Peyer's patch (tissue), 4 donors: ENCODE results near the gene PPP1R12B.

Experiments used
- CTCF ChIP-seq, 6 experiments: fragments of 450-650 bp in 4 of 6; fragments of 200-600 bp in 2 of 6; sonication (generic) in 1 of 6; IDR thresholded peaks; one replicate each; pipeline ENCODE4 v1.5.1; 2017 to 2019; ENCODE audit warnings: antibody characterized with exemption in 6 of 6, mild to moderate bottlenecking in 3 of 6, moderate library complexity in 1 of 6
- POLR2A ChIP-seq, 2 donors: fragments of 450-650 bp; IDR thresholded peaks; one replicate each; pipeline ENCODE4 v1.5.1; 2017; ENCODE audit warnings: antibody characterized with exemption in 2 of 2, mild to moderate bottlenecking in 2 of 2, moderate library complexity in 2 of 2

- TF ChIP-seq CTCF (IDR thresholded peaks at IDR 0.05) = no peak
- TF ChIP-seq POLR2A (IDR thresholded peaks at IDR 0.05) = no peak
These were observed 84.9 kb downstream of the PPP1R12B start for GRCh38 chr1:202433155-202434043.
